GM19324 (cell line): ENCODE data around the gene AASDHPPT.
A peak's percentile ranks its signal among the peaks of the same experiment; 100 is the strongest.

Experiments
- ATAC-seq: cut with Tn5 transposase; IDR thresholded peaks from one replicate; pipeline ENCODE4 v1.9.1; 2021; ENCODE audit warnings: mild to moderate bottlenecking, moderate library complexity; ENCODE audit not compliant: unreplicated experiment, low FRiP score

The AASDHPPT gene

GRCh38 chr11:106082096-106082495 is 4.6 kb downstream of the AASDHPPT start:
- ATAC-seq: no peak

- no peak for ATAC-seq
Measured at GRCh38 chr11:106086135-106086534, 8.7 kb downstream of the AASDHPPT start.

- ATAC-seq: no peak
Measured at GRCh38 chr11:106086850-106087249, 9.4 kb downstream of the AASDHPPT start.

GRCh38 chr11:106087815-106088435 is 10.5 kb downstream of the AASDHPPT start:
- ATAC-seq: no peak

GRCh38 chr11:106088896-106089295 is 11.4 kb downstream of the AASDHPPT start:
- no peak for ATAC-seq

GRCh38 chr11:106091480-106092123 is 14.1 kb downstream of the AASDHPPT start:
- ATAC-seq: peak; percentile 94

- ATAC-seq: no peak
Measured at GRCh38 chr11:106092446-106092845, 15.0 kb downstream of the AASDHPPT start.

- ATAC-seq: no peak
Measured at GRCh38 chr11:106098893-106099553, 21.6 kb downstream of the AASDHPPT start.

- no peak for ATAC-seq
Measured at GRCh38 chr11:106101370-106101769, 23.9 kb downstream of the AASDHPPT start.

- ATAC-seq: no peak
Measured at GRCh38 chr11:106101819-106102218, 24.4 kb downstream of the AASDHPPT start.

- ATAC-seq: no peak
Measured at GRCh38 chr11:106105986-106106385, 28.5 kb downstream of the AASDHPPT start.

GRCh38 chr11:106121570-106122320 is 44.3 kb downstream of the AASDHPPT start:
- ATAC-seq: no peak

GRCh38 chr11:106127604-106128003 is 50.1 kb downstream of the AASDHPPT start:
- ATAC-seq: no peak

GRCh38 chr11:106128740-106129139 is 51.3 kb downstream of the AASDHPPT start:
- no peak for ATAC-seq

- ATAC-seq: no peak
Measured at GRCh38 chr11:106131998-106132397, 54.5 kb downstream of the AASDHPPT start.

- ATAC-seq: no peak
Measured at GRCh38 chr11:106132582-106133354, 55.3 kb downstream of the AASDHPPT start.

GRCh38 chr11:106133529-106133928 is 56.1 kb downstream of the AASDHPPT start:
- no peak for ATAC-seq

GRCh38 chr11:106137061-106137460 is 59.6 kb downstream of the AASDHPPT start:
- no peak for ATAC-seq

- no peak for ATAC-seq
Measured at GRCh38 chr11:106137758-106138157, 60.3 kb downstream of the AASDHPPT start.
